Suppressor macrophage (primary cell): ENCODE measurements around the gene C5orf22.
"Not testable (repeated sequence)": the region's sequence is repeated elsewhere in the genome, so short reads cannot be mapped to it uniquely, and the experiment has no call there.

Source experiments
- DNase-seq, 4 experiments: peaks; one replicate each; pipeline ENCODE4 v3.0.0-alpha.2; 2020 to 2022

Gene C5orf22

DNA sequence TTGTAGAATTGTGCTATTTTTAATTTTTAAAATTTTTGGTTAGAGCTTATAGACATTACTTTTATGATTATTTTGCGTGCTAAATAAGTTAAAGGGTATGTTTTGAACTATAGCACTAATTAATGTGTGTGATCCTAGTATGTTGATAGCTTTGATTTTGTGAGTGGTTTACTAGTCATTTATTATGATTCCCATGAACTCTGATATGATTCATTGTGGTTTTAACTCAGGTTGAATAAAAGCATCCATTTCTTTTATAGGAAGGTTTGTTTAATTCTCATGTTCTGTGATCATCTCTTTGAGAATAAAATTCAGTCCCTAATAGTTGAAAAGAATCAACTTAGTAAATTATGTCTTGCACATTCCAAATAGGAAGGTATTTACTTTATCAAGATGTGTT is 22.5 kb downstream of the C5orf22 start:
- DNase-seq: no peak

DNA sequence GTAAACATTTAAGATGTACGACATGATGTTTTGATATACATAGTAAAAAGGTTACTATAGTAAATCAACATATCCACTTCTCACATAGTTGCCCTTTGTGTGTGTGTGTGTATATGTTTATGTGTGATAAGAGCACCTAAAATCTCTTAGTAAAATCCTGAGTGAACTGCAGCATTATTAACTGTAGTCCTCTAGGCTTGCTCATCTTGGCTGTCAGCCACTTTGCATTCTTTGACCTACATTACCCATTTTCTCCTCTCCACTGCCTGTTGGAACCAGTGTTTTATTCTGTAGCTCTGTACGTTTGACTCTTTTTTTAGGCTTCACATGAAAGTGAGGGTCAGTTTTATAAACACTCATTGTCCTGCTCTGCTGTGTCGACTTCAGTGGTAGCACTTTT is 24.4 kb downstream of the C5orf22 start:
- no peak for DNase-seq

GRCh38 chr5:31559942-31560341 is 27.8 kb downstream of the C5orf22 start:
- DNase-seq: no peak

DNA sequence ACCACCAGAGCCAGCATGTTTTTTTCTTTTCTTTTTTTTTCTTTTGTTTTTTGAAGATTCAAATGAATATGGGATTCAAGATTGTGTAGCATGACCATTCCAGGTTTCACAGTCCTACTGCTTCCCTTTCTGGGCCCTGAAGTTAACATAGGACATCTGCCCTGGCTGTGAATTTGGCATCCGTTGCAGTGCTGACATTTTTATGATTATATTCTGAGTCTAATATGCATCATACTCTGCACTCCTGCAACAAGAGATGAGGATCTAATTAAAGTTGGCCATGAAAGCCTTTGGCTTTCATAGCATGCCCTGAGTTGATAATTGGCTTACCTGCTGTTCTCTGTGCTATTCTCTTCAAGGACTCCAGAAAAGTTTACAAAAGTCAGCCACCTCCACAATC is 29.8 kb downstream of the C5orf22 start:
- DNase-seq: no peak

DNA sequence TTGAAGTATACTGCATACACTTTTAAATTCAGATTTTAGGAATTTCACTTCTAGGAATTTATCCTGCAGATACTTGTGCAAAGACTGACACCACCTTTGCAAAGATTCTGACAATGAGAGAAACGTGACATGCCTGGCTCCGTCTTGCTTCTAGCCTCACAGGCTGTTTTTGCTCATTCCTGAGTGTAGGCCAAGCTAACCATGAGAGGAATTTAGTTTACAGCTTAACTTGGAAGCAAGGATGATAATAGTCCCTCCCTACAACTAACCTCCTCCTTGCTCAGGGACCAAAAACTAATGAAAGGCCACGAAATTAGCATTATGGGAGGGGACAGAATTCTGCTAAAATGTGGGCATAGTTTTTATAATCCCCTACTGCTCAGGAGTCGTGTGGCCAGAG is 31.1 kb downstream of the C5orf22 start:
- peak in 1 of 4 experiments; percentile 3 for DNase-seq

DNA sequence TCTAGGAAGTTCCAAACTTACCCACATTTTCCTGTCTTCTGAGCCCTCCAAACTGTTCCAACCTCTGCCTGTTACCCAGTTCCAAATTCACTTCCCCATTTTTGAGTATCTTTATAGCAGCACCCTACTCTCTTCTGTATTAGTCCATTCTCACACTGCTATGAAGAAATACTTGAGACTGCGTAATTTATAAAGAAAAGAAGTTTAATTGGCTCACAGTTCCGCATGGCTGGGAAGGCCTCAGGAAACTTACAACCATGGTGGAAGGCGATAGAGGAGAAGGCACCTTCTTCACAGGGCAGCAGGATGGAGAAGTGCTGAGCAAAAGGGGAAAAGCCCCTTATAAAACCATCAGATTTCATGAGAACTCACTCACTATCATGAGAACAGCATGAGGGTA is 34.3 kb downstream of the C5orf22 start:
- peak; percentile 35 to 69 (median 54) for DNase-seq

DNA sequence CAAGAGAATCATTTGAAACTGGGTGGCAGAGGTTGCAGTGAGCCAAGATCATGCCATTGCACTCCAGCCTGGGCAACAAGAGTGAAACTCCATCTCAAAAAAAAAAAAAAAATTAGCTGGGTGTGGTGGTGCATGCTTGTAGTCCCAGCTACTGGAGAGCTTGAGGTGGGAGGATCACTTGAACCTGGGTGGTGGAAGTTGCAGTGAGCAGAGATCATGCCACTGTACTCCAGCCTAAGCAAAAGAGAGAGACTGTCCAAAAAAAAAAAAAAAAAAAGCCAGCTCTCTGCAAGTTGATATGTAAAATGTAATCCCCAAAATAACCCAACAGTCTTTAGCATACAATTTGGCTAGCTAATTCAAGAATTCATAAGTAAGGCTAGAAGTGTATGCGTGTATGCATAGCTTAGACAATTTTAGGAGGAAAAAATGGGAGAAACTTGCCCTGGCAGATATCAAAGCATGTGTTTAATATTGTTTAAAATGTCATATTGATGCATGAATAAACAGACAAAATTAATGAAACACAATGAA is 36.3 kb downstream of the C5orf22 start:
- no peak for DNase-seq

DNA sequence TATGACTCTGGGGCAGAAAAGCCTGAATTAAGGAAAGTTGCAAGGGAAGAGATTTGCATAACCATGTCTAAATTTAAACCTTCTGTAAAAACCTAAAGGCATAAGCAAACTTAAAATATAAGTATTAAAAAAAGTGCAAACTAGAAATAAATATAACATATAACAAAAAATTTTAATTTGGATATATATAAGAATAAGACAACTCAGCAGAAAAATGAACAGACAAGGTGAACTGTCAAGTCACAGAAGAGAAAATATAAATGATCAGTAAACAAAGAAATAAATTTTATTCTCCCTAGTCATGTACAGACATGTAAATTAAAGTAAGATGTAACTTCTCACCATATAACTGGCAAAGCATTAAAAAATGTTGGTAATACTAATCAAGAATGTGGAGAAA is 37.0 kb downstream of the C5orf22 start:
- DNase-seq: no peak

- DNase-seq: no peak
These were observed 41.5 kb downstream of the C5orf22 start for GRCh38 chr5:31573494-31574142.

GRCh38 chr5:31574772-31575171 is 42.7 kb downstream of the C5orf22 start:
- no peak for DNase-seq

DNA sequence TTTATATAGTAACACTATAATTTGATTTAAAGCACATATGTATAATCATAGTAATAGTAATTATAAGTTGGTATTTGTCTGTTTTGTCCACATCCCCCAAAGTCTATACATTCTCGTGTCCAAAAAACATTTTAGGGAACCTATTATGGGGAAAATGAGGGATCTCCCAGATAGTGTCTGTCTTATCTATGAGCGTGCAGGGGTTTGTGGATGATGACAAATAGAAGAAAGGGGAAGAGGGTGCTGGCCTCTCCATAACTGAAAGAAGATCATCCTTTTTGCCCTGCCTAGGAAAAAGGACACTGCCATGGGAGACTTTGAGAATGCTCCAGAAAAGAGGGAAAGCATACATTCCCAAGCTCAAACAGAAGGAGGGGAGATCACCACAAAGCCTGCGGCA is 45.3 kb downstream of the C5orf22 start:
- peak in 1 of 4 experiments; percentile 31 for DNase-seq

GRCh38 chr5:31579558-31579957 is 47.5 kb downstream of the C5orf22 start:
- DNase-seq: no peak

- peak; percentile 42 to 77 (median 60) for DNase-seq
These were observed 49.5 kb downstream of the C5orf22 start for GRCh38 chr5:31581498-31582099.

- no peak for DNase-seq
These were observed 51.0 kb downstream of the C5orf22 start for GRCh38 chr5:31583129-31583528.

GRCh38 chr5:31585166-31585894 is 53.2 kb downstream of the C5orf22 start:
- DNase-seq: peak in 2 of 4 experiments; percentile 13 to 25

DNA sequence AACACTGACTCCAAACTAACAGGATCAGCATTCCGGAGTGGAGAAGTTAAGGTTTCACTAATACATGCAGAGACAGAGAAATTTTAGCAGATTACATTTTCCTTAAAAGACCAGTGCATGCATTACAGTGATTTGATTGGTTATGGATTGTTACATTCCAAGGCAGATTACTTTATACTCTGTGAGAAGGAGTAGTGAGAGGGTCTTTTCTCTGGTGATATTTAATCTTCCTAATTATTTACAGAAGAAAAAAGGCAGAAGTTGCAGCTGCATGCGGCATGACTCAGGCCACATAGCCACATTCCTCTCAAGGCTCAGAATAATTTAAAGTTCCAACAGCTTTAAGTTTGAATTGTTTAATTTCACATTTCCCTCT is 53.8 kb downstream of the C5orf22 start:
- DNase-seq: peak in 3 of 4 experiments; percentile 17 to 36 (median 28)

GRCh38 chr5:31587546-31587945 is 55.4 kb downstream of the C5orf22 start:
- no peak for DNase-seq

DNA sequence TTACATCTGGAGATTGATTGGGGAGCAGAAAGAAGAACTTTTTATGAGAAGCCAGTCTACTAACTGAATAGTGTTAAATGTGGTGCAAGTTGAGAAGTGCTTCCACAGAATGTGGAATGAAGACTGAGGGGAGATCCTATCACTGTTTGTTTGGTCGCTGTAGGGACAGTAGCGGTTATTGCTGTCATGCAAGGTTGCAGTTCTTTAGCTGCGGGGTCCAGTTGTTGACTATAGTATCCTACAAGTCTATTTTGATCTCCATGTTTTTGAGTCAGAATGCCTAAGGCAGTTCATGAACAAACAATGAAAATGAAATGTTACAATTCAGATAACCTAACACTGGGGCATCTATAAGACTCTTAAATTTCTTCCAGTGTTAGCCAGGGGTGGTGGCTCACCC is 61.6 kb downstream of the C5orf22 start:
- no peak for DNase-seq

GRCh38 chr5:31596354-31596753 is 64.3 kb downstream of the C5orf22 start:
- no peak for DNase-seq

GRCh38 chr5:31598640-31599611 is 66.8 kb downstream of the C5orf22 start:
- peak in 2 of 4 experiments; percentile 37 to 58 for DNase-seq

DNA sequence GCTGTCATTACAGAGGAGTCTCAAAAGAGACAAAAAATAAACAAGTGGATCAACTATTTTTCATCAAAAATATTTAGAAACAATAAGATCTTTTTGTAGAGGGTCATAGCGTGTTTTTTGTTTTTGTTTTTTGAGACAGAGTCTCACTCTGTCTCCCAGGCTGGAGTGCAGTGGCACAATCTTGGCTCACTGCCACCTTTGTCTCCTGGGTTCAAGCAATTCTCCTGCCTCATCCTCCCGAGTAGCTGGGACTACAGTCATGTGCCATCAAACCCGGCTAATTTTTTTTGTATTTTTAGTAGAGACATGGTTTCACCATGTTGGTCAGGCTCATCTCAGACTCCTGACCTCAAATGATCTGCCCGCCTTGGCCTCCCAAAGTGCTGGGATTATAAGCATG is 70.2 kb downstream of the C5orf22 start:
- DNase-seq: not testable (repeated sequence)

- no peak for DNase-seq
These were observed 72.1 kb downstream of the C5orf22 start for GRCh38 chr5:31604240-31604639.
